Endothelial cell (in vitro differentiated cells): ENCODE measurements around the gene UMAD1. TPM values are rescaled to one million over a fixed set of nuclear protein-coding genes. Genes with fewer than 3 reads are reported as not detected.

ENCODE experiments used
- DNase-seq: peaks from one replicate; pipeline ENCODE4 v3.0.0; 2021; ENCODE audit warnings: low spot score
- H3K27ac Mint-ChIP-seq: one replicate; pipeline ENCODE4 v1.8.0; 2021; ENCODE audit warnings: mixed read lengths, inconsistent platforms; ENCODE audit not compliant: unreplicated experiment
- H3K27me3 Mint-ChIP-seq: one replicate; pipeline ENCODE4 v1.8.0; 2021; ENCODE audit warnings: mild to moderate bottlenecking, moderate library complexity, mixed read lengths, inconsistent platforms; ENCODE audit not compliant: unreplicated experiment
- H3K36me3 Mint-ChIP-seq: one replicate; pipeline ENCODE4 v1.8.0; 2021; ENCODE audit warnings: mild to moderate bottlenecking, low read depth, mixed read lengths, inconsistent platforms; ENCODE audit not compliant: unreplicated experiment
- H3K4me1 Mint-ChIP-seq: one replicate; pipeline ENCODE4 v1.8.0; 2021; ENCODE audit warnings: mild to moderate bottlenecking, mixed read lengths, inconsistent platforms; ENCODE audit not compliant: unreplicated experiment
- H3K4me3 Mint-ChIP-seq: one replicate; pipeline ENCODE4 v1.8.0; 2021; ENCODE audit warnings: mild to moderate bottlenecking, mixed read lengths, inconsistent platforms; ENCODE audit not compliant: unreplicated experiment
- H3K9me3 Mint-ChIP-seq: one replicate; pipeline ENCODE4 v1.8.0; 2021; ENCODE audit warnings: mixed read lengths, inconsistent platforms; ENCODE audit not compliant: unreplicated experiment
- total RNA-seq: library from RNA; stranded (reverse); fragmentation: NEBNext Ultra II Directional; extraction: Animal tissue kit (Norgen Biotek cat#: 25700); gene quantifications from one replicate; pipeline ENCODE4 v1.2.1, GENCODE V29; 2021; ENCODE audit not compliant: unreplicated experiment
- TF ChIP-seq, protein P1 (sequence below): fragments of 200-600 bp; sonication (generic); IDR thresholded peaks from one replicate; pipeline ENCODE4 v1.5.0; 2021; ENCODE audit warnings: antibody characterized with exemption; ENCODE audit not compliant: unreplicated experiment

UMAD1 gene
- total RNA-seq, 1 donor from 2014 or later = 5.7 TPM

DNA sequence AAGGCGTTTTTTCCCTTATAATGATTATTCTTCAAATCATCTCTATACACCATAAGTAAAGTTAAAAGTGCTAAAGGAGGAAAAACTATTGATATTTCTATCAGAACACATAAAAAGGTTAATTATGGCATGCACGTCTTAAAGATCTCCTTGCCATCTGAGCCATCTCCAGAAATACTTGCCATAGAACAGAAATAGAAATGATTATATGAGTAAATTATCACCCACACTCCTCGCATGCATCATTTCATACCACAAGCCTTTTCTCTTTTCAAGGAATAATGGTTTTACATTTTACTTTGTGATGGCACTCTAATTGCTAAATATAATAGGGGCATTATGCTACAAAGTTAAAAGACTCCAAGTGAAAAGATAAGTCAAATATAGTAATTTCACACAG, 272.4 kb downstream of the UMAD1 start:
- Mint-ChIP-seq H3K4me3 (no peak overlapping the region), H3K4me1 (no peaks in the 10 kb centered on the region), H3K9me3 (no peaks in the 10 kb centered on the region), H3K27ac (no peak overlapping the region), H3K27me3 (peaks cover 4% of the 10 kb centered on the region), H3K36me3 (no peaks in the 10 kb centered on the region)
- TF ChIP-seq, protein P1, sequence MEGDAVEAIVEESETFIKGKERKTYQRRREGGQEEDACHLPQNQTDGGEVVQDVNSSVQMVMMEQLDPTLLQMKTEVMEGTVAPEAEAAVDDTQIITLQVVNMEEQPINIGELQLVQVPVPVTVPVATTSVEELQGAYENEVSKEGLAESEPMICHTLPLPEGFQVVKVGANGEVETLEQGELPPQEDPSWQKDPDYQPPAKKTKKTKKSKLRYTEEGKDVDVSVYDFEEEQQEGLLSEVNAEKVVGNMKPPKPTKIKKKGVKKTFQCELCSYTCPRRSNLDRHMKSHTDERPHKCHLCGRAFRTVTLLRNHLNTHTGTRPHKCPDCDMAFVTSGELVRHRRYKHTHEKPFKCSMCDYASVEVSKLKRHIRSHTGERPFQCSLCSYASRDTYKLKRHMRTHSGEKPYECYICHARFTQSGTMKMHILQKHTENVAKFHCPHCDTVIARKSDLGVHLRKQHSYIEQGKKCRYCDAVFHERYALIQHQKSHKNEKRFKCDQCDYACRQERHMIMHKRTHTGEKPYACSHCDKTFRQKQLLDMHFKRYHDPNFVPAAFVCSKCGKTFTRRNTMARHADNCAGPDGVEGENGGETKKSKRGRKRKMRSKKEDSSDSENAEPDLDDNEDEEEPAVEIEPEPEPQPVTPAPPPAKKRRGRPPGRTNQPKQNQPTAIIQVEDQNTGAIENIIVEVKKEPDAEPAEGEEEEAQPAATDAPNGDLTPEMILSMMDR = no peak
- no peak for DNase-seq

DNA sequence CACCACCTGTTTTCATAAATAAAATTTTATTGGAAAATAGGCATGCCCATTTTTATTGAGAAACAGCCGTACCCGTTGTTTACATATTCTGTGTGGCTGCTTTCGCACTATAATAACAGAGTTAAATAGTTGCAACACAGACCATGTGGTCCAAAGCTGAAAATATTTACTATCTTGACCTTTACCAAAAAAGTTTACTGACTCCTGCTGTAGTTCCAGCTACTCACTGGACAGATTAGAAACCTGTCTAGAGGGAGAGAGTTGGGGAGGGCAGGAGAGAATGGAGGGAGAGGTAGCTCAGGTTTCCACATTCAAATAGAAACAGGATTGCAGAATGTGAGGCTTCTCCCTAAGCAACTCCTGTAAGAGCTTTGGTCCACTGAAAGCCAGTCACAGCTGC, 273.0 kb downstream of the UMAD1 start:
- peaks cover 4% of the 10 kb centered on the region for H3K27me3 Mint-ChIP-seq
- no peaks in the 10 kb centered on the region for H3K9me3 Mint-ChIP-seq
- H3K4me3 Mint-ChIP-seq = no peak overlapping the region
- H3K27ac Mint-ChIP-seq = no peak overlapping the region
- TF ChIP-seq, protein P1 = no peak
- H3K4me1 Mint-ChIP-seq = no peaks in the 10 kb centered on the region
- DNase-seq = no peak
- no peaks in the 10 kb centered on the region for H3K36me3 Mint-ChIP-seq

DNA sequence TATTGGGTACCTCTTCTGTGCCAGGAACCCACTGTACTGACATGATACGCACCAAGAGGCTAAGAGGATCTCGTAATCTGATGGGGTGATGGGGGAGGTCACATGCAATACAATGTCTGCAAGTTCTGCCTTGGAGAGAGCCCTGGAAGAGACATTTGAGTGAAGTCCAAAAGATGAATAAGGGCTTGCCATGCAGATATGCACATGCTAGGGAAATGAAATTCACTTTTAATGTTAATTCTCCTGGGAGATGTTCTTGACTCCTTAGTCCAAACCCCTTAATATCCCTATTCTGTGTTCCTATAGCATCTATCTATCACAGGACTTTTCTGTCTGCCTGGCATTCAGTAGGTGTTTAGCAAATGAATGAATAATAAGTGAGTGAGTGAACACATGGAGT, 274.0 kb downstream of the UMAD1 start:
- no peaks in the 10 kb centered on the region for H3K36me3 Mint-ChIP-seq
- no peak overlapping the region for H3K4me3 Mint-ChIP-seq
- TF ChIP-seq, protein P1 = no peak
- no peaks in the 10 kb centered on the region for H3K4me1 Mint-ChIP-seq
- no peak overlapping the region for H3K27ac Mint-ChIP-seq
- DNase-seq = no peak
- peaks cover 4% of the 10 kb centered on the region for H3K27me3 Mint-ChIP-seq
- no peaks in the 10 kb centered on the region for H3K9me3 Mint-ChIP-seq

DNA sequence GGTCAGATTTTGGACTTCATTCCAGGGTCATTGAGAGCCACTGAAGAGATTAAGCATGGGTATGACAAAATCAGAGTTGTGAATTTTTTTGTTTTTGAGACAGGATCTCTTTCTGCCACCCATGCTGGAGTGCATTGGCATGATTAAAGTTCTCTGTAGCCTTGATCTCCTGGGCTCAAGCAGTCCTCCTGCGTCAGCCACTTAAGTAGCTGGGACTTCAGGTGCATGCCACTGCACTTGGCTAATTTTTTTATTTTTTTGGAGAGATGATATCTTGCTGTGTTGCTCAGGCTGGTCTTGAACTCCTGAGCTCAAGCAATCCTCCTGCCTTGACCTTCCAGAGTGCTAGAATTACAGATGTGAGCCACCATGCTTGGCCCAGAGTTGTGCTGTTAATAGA, 275.5 kb downstream of the UMAD1 start:
- peaks cover 4% of the 10 kb centered on the region for H3K27me3 Mint-ChIP-seq
- H3K27ac Mint-ChIP-seq = no peak overlapping the region
- DNase-seq = no peak
- no peaks in the 10 kb centered on the region for H3K9me3 Mint-ChIP-seq
- no peak overlapping the region for H3K4me3 Mint-ChIP-seq
- no peaks in the 10 kb centered on the region for H3K36me3 Mint-ChIP-seq
- TF ChIP-seq, protein P1 = no peak
- H3K4me1 Mint-ChIP-seq = no peaks in the 10 kb centered on the region

DNA sequence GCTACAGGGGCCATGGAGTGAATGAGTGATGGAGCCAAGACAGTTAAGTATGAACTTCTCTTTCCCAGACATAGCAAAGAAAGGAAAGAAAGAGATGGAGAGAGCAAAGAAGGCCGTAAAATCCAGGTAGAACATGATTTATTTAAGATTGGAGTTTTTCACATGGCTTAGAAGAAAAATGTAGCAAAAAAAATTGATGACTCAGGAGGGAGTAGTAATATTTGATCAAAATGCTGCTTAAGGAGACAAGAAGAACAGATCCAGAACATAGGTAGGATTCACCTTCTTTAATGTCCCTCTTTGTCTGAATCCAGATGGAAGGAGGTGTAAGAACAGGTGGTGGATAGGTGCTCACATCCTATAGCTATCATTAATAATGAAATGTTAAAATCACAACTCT, 277.0 kb downstream of the UMAD1 start:
- TF ChIP-seq, protein P1 = no peak
- Mint-ChIP-seq H3K36me3 (no peaks in the 10 kb centered on the region), H3K9me3 (no peaks in the 10 kb centered on the region), H3K4me3 (no peak overlapping the region), H3K4me1 (no peaks in the 10 kb centered on the region), H3K27me3 (peaks cover 1% of the 10 kb centered on the region), H3K27ac (no peak overlapping the region)
- no peak for DNase-seq
